Measurements from ENCODE around the gene SEPHS2. TPM values are rescaled to one million over a fixed set of nuclear protein-coding genes. Genes with fewer than 3 reads are reported as not detected.
"Not testable (repeated sequence)": the region's sequence is repeated elsewhere in the genome, so short reads cannot be mapped to it uniquely, and the experiment has no call there.

The SEPHS2 gene
- total RNA-seq, 1 experiment from 2014 or later, result 51.9 TPM

DNA sequence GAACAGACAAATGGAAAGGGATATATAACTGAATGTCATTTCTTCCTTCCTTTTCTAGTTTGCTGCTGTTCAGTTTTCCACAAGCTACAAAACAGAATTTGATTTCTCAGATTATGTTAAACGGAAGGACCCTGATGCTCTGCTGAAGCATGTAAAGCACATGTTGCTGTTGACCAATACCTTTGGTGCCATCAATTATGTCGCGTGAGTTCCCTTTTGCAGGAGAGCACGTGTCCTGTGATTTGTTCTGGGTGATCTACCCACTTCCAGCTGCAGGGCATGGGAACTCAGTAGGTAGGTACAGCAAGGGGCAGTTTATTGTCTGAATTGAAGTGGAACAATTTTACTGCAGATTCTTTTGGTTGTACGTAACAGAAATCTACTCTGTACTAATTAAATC lies 35.7 kb upstream of the SEPHS2 start:
- peaks cover 11% of the 10 kb centered on the region for H3K36me3 Mint-ChIP-seq (ENCODE audit: insufficient read depth, unreplicated experiment)
- BruUV-seq (replicated peaks), result no TSS peak
- no peak overlapping the region for H3K4me3 Mint-ChIP-seq (ENCODE audit: unreplicated experiment)
- CTCF ChIA-PET, result interaction anchor here (1.7 kb wide), 1 partner anchor 9 kb away, joined by 6 read pairs; no protein-coding TSS in a partner anchor
- no peaks in the 10 kb centered on the region for H3K9me3 Mint-ChIP-seq (ENCODE audit: unreplicated experiment)
- intact Hi-C loops (cut with micrococcal nuclease), result no loop called here
- no peak for TF ChIP-seq CTCF (IDR thresholded peaks at IDR 0.05; ENCODE audit: unreplicated experiment)
- no peak for DNase-seq (ENCODE audit: unreplicated experiment)
- no peaks in the 10 kb centered on the region for H3K4me1 Mint-ChIP-seq (ENCODE audit: insufficient read depth, unreplicated experiment)
- POLR2A ChIA-PET, result no interaction called here
- no peaks in the 10 kb centered on the region for H3K27me3 Mint-ChIP-seq (ENCODE audit: insufficient read depth, unreplicated experiment)
- no peak overlapping the region for H3K27ac Mint-ChIP-seq (ENCODE audit: low read depth, unreplicated experiment)

DNA sequence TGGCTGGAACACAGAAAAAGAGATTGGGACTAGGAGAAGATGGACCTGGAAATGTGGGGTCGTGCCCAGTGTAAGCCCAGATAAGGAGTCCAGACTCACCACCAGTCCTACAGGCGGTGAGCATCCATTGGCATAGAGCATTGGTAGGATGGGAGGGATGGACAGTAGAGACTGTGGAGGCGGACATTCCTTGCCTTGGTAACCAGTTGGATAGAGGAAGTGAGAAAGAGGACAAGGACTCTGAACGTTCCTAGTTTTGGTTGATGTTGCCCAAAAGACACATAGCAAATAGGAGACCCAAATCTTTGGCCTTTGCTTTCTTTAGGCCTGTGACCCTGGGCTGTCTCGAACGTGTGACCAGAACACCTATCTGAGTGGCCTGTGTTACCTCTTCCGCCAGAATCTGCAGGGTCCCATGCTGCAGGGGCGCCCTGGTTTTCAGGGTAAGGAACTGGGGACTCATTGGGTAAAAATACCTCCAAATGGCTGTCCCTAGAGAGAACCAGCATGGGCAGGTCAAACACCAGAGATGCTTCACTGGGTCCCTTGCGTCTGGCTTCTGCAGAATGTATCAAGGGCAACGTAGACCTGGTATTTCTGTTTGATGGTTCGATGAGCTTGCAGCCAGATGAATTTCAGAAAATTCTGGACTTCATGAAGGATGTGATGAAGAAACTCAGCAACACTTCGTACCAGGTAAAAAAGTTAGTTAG lies 33.2 kb upstream of the SEPHS2 start:
- H3K27me3 Mint-ChIP-seq (ENCODE audit: insufficient read depth, unreplicated experiment), result no peaks in the 10 kb centered on the region
- ChIA-PET POLR2A (no interaction called here), CTCF (interaction anchor here (0.6 to 1.9 kb wide), 2 partner anchors 28 to 29 kb away, joined by 5 to 7 read pairs; no protein-coding TSS in a partner anchor)
- intact Hi-C loops (cut with micrococcal nuclease), result no loop called here
- H3K4me1 Mint-ChIP-seq (ENCODE audit: insufficient read depth, unreplicated experiment), result no peaks in the 10 kb centered on the region
- BruUV-seq (replicated peaks), result no TSS peak
- DNase-seq (ENCODE audit: unreplicated experiment), result no peak
- no peak overlapping the region for H3K4me3 Mint-ChIP-seq (ENCODE audit: unreplicated experiment)
- H3K9me3 Mint-ChIP-seq (ENCODE audit: unreplicated experiment), result no peaks in the 10 kb centered on the region
- H3K27ac Mint-ChIP-seq (ENCODE audit: low read depth, unreplicated experiment), result no peak overlapping the region
- peaks cover 11% of the 10 kb centered on the region for H3K36me3 Mint-ChIP-seq (ENCODE audit: insufficient read depth, unreplicated experiment)
- no peak for TF ChIP-seq CTCF (IDR thresholded peaks at IDR 0.05; ENCODE audit: unreplicated experiment)

DNA sequence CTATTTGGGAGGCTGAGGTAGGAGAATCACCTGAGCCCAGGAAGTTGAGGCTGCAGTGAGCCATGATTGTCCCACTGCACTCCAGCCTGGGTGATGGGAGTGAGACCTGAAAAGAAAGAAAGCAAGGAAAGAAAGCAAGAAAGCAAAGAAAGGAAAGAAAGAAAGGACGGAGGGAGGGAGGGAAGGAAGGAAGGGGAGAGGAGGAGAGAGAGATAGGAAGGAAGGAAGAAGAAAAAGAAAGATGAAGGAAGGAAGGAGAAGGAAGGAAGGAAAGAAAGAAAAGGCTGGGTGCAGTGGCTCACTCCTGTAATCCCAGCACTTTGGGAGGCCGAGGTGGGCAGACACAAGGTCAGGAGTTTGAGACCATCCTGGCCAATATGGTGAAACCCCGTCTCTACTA lies 32.1 kb upstream of the SEPHS2 start:
- POLR2A ChIA-PET, result interaction anchor here (0.7 kb wide), 1 partner anchor 49 kb away, joined by 4 read pairs; no protein-coding TSS in a partner anchor
- CTCF ChIA-PET, result interaction anchor here (1.2 kb wide), 1 partner anchor 48 kb away, joined by 3 read pairs; the partner anchor contains the start of gene DCTPP1
- BruUV-seq (replicated peaks); H3K4me1 Mint-ChIP-seq (ENCODE audit: insufficient read depth, unreplicated experiment); H3K9me3 Mint-ChIP-seq (ENCODE audit: unreplicated experiment); intact Hi-C loops (cut with micrococcal nuclease); DNase-seq (ENCODE audit: unreplicated experiment); H3K27ac Mint-ChIP-seq (ENCODE audit: low read depth, unreplicated experiment); H3K4me3 Mint-ChIP-seq (ENCODE audit: unreplicated experiment); H3K36me3 Mint-ChIP-seq (ENCODE audit: insufficient read depth, unreplicated experiment); H3K27me3 Mint-ChIP-seq (ENCODE audit: insufficient read depth, unreplicated experiment): not testable (repeated sequence)

DNA sequence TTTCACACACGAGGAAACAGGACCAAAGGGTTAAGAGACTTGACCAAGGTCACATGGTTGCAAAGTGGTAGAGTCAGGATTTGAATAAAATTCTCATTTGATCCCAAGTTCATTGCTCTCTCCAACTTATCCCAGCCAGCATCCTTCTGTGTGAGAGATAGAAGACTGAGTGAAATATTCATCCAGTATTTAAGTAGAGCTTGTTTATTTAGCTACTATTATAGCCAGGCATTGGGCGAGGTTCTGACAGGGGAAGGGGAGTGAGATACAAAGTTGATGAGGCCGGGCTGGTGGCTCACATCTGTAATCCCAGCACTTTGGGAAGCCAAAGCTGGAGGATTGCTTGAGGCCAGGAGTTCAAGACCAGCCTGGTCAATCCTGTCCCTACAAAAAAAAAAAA lies 31.3 kb upstream of the SEPHS2 start:
- POLR2A ChIA-PET, result interaction anchor here (0.7 to 1.0 kb wide), 2 partner anchors 14 to 50 kb away, joined by 3 to 4 read pairs; no protein-coding TSS in a partner anchor
- no peak for DNase-seq (ENCODE audit: unreplicated experiment)
- H3K9me3 Mint-ChIP-seq (ENCODE audit: unreplicated experiment), result no peaks in the 10 kb centered on the region
- no peak overlapping the region for H3K4me3 Mint-ChIP-seq (ENCODE audit: unreplicated experiment)
- H3K36me3 Mint-ChIP-seq (ENCODE audit: insufficient read depth, unreplicated experiment), result peaks cover 5% of the 10 kb centered on the region
- intact Hi-C loops (cut with micrococcal nuclease), result no loop called here
- no peaks in the 10 kb centered on the region for H3K27me3 Mint-ChIP-seq (ENCODE audit: insufficient read depth, unreplicated experiment)
- H3K4me1 Mint-ChIP-seq (ENCODE audit: insufficient read depth, unreplicated experiment), result no peaks in the 10 kb centered on the region
- H3K27ac Mint-ChIP-seq (ENCODE audit: low read depth, unreplicated experiment), result no peak overlapping the region
- TF ChIP-seq CTCF (IDR thresholded peaks at IDR 0.05; ENCODE audit: unreplicated experiment), result no peak
- BruUV-seq (replicated peaks), result no TSS peak
- CTCF ChIA-PET, result interaction anchor here (1.2 kb wide), 1 partner anchor 47 kb away, joined by 3 read pairs; the partner anchor contains the start of gene DCTPP1

Measured in MCF 10A (cell line).